Mucosa of rectum (tissue), 2 donors: Measurements from ENCODE around the gene PGPEP1.
"Not testable (repeated sequence)": the region's sequence is repeated elsewhere in the genome, so short reads cannot be mapped to it uniquely, and the experiment has no call there.

ENCODE experiments used
- H3K27ac ChIP-seq, 2 donors: one replicate each; pipeline ENCODE4 v1.7.0; 2013; ENCODE audit warnings: inconsistent platforms in 2 of 2, low read depth in 2 of 2, low read length in 2 of 2
- H3K27me3 ChIP-seq, 2 donors: one replicate each; pipeline ENCODE4 v1.7.0; 2013; ENCODE audit warnings: low read length in 2 of 2; ENCODE audit not compliant: control insufficient read depth in 2 of 2, insufficient read depth in 2 of 2
- H3K36me3 ChIP-seq, 2 donors: one replicate each; pipeline ENCODE4 v1.7.0; 2013; ENCODE audit warnings: low read length in 2 of 2; ENCODE audit not compliant: control insufficient read depth in 2 of 2, insufficient read depth in 2 of 2
- H3K4me1 ChIP-seq, 2 donors: one replicate each; pipeline ENCODE4 v1.7.0; 2013; ENCODE audit warnings: low read length in 2 of 2, mild to moderate bottlenecking in 1 of 2; ENCODE audit not compliant: control insufficient read depth in 2 of 2, insufficient read depth in 2 of 2
- H3K4me3 ChIP-seq, 2 donors: one replicate each; pipeline ENCODE4 v1.7.0; 2013; ENCODE audit warnings: low read length in 2 of 2
- H3K9ac ChIP-seq, 2 donors: one replicate each; pipeline ENCODE4 v1.7.0; 2013; ENCODE audit warnings: low read length in 2 of 2, low read depth in 1 of 2, mild to moderate bottlenecking in 1 of 2
- H3K9me3 ChIP-seq, 2 donors: one replicate each; pipeline ENCODE4 v1.7.0; 2013; ENCODE audit warnings: low read length in 2 of 2; ENCODE audit not compliant: control insufficient read depth in 2 of 2
- donor health status: healthy.
- donor health status: Normal muscosa, but diverticular disease.

The PGPEP1 gene

GRCh38 chr19:18399008-18399407 is 58.6 kb downstream of the PGPEP1 start:
- no peak overlapping the region for H3K27ac ChIP-seq
- H3K4me3 ChIP-seq, result no peak overlapping the region
- peaks cover 4% of the 10 kb centered on the region in 2 donors for H3K27me3 ChIP-seq
- peaks cover 11 to 13% of the 10 kb centered on the region in 2 donors for H3K4me1 ChIP-seq
- H3K9ac ChIP-seq, result no peak overlapping the region
- H3K36me3 ChIP-seq, result no peaks in the 10 kb centered on the region
- no peaks in the 10 kb centered on the region for H3K9me3 ChIP-seq

GRCh38 chr19:18401580-18402112 is 61.2 kb downstream of the PGPEP1 start:
- peak overlapping the region; percentile 52 to 58 for H3K9ac ChIP-seq
- H3K27ac ChIP-seq, result peak overlapping the region; percentile 77 to 88
- no peaks in the 10 kb centered on the region for H3K9me3 ChIP-seq
- no peaks in the 10 kb centered on the region for H3K36me3 ChIP-seq
- H3K4me1 ChIP-seq, result peaks cover 12 to 13% of the 10 kb centered on the region in 2 donors
- H3K4me3 ChIP-seq, result peak overlapping the region in 1 of 2 donors; percentile 31
- H3K27me3 ChIP-seq, result peaks cover 1 to 2% of the 10 kb centered on the region in 2 donors

GRCh38 chr19:18402455-18403248 is 62.3 kb downstream of the PGPEP1 start:
- not testable (repeated sequence) for H3K27me3 ChIP-seq, H3K9me3 ChIP-seq, H3K36me3 ChIP-seq
- peak overlapping the region; percentile 77 to 88 for H3K27ac ChIP-seq
- H3K4me1 ChIP-seq, result peaks cover 9 to 13% of the 10 kb centered on the region in 2 donors
- H3K4me3 ChIP-seq, result peak overlapping the region in 1 of 2 donors; percentile 13
- peak overlapping the region; percentile 24 to 58 for H3K9ac ChIP-seq

- not testable (repeated sequence) for H3K9me3 ChIP-seq, H3K9ac ChIP-seq, H3K4me3 ChIP-seq, H3K36me3 ChIP-seq, H3K27me3 ChIP-seq, H3K27ac ChIP-seq
- peaks cover 9 to 18% of the 10 kb centered on the region in 2 donors for H3K4me1 ChIP-seq
These were observed 65.4 kb downstream of the PGPEP1 start for GRCh38 chr19:18405754-18406153.

- Histone ChIP-seq H3K4me1 (peaks cover 9 to 18% of the 10 kb centered on the region in 2 donors), H3K9me3 (no peaks in the 10 kb centered on the region), H3K4me3 (no peak overlapping the region), H3K9ac (no peak overlapping the region), H3K27me3 (no peaks in the 10 kb centered on the region), H3K27ac (no peak overlapping the region), H3K36me3 (no peaks in the 10 kb centered on the region)
These were observed 66.4 kb downstream of the PGPEP1 start for GRCh38 chr19:18406749-18407148.

- H3K9me3 ChIP-seq, result no peaks in the 10 kb centered on the region
- H3K4me1 ChIP-seq, result peaks cover 9% of the 10 kb centered on the region in 2 donors
- no peaks in the 10 kb centered on the region for H3K36me3 ChIP-seq
- H3K4me3 ChIP-seq, result no peak overlapping the region
- H3K27me3 ChIP-seq, result no peaks in the 10 kb centered on the region
- peak overlapping the region in 1 of 2 donors; percentile 4 for H3K27ac ChIP-seq
- peak overlapping the region; percentile 5 for H3K9ac ChIP-seq
These were observed 67.7 kb downstream of the PGPEP1 start for GRCh38 chr19:18408053-18408476.

- Histone ChIP-seq H3K9ac (no peak overlapping the region), H3K27ac (no peak overlapping the region), H3K36me3 (no peaks in the 10 kb centered on the region), H3K4me3 (no peak overlapping the region), H3K27me3 (peaks cover 3% of the 10 kb centered on the region in 2 donors), H3K4me1 (peaks cover 17 to 35% of the 10 kb centered on the region in 2 donors), H3K9me3 (no peaks in the 10 kb centered on the region)
These were observed 72.3 kb downstream of the PGPEP1 start for GRCh38 chr19:18412610-18413239.

- H3K27me3 ChIP-seq, result peaks cover 8 to 9% of the 10 kb centered on the region in 2 donors
- peaks cover 30 to 43% of the 10 kb centered on the region in 2 donors for H3K4me1 ChIP-seq
- no peaks in the 10 kb centered on the region for H3K9me3 ChIP-seq
- H3K27ac ChIP-seq, result peak overlapping the region; percentile 79 to 89
- no peak overlapping the region for H3K4me3 ChIP-seq
- H3K36me3 ChIP-seq, result no peaks in the 10 kb centered on the region
- peak overlapping the region; percentile 14 to 43 for H3K9ac ChIP-seq
These were observed 74.2 kb downstream of the PGPEP1 start for GRCh38 chr19:18414504-18415177.

GRCh38 chr19:18415178-18415867 is 74.9 kb downstream of the PGPEP1 start:
- Histone ChIP-seq H3K4me3 (peak overlapping the region in 1 of 2 donors; percentile 4), H3K27me3 (peaks cover 8 to 9% of the 10 kb centered on the region in 2 donors), H3K9me3 (no peaks in the 10 kb centered on the region), H3K4me1 (peaks cover 30 to 43% of the 10 kb centered on the region in 2 donors), H3K27ac (peak overlapping the region; percentile 79 to 89), H3K9ac (peak overlapping the region; percentile 17 to 43), H3K36me3 (no peaks in the 10 kb centered on the region)
